Subcutaneous adipose tissue (tissue), 4 donors: Measurements from ENCODE around the gene ACOT11. TPM values are rescaled to one million over a fixed set of nuclear protein-coding genes. Genes with fewer than 3 reads are reported as not detected.

Source experiments
- total RNA-seq, 4 donors: library from RNA; depleted of rRNA; stranded (reverse); fragments of >200 nt; gene quantifications; one replicate each; pipeline ENCODE4 v1.1.0, GENCODE V29; 2016
- TF ChIP-seq, protein P1 (sequence below): fragments of 450-650 bp; IDR thresholded peaks from one replicate; pipeline ENCODE4 v1.5.1; 2016; ENCODE audit warnings: low read depth, mild to moderate bottlenecking, control low read depth, antibody characterized with exemption, moderate library complexity

ACOT11 gene
- total RNA-seq, 4 donors from 2014 or later: 1.3 to 6.6 (median 2.5) TPM

DNA sequence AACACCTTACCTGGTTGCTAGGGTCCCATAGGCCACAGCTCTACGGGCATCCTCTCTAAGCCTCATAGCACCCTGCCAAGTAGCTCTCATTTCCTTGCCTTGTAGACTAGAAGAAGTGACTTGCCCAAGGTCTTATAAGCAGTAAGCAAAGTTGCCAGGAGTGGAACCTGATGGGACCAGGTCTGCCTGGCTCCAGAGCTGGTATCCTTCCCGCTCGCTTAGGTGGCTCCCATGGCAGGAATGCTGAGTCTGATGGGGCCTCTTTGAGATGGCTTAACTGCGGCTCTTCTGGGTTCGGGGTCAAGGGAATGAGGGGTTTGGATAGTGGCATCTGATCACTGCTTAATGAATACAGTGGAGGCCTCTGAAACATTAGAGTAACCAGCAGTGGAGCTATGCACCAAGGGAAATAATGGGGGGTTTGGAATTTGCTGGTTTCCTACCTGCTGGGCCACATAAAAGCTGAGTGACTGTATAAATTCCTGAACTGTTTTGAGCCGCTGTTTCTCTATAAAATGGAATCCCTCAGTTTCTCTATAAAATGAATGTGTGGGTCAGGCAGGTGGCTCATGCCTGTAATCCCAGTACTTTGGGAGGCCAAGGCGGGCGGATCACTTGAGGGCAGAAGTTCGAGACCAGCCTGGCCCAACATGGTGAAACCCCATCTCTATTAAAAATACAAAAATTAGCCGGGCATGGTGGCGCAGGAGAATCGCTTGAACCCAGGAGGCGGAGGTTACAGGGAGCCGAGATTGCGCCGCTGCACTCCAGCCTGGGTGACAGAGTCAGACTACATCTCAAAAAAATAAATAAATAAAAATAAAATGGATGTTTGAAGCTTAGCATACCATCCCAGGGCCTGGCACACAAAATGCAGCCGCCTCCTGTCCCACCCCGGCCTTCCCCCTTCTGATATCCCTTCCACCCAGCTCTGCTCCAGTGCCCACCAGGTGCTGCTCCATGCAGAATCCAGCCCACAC lies 62.9 kb downstream of the ACOT11 start:
- TF ChIP-seq, protein P1, sequence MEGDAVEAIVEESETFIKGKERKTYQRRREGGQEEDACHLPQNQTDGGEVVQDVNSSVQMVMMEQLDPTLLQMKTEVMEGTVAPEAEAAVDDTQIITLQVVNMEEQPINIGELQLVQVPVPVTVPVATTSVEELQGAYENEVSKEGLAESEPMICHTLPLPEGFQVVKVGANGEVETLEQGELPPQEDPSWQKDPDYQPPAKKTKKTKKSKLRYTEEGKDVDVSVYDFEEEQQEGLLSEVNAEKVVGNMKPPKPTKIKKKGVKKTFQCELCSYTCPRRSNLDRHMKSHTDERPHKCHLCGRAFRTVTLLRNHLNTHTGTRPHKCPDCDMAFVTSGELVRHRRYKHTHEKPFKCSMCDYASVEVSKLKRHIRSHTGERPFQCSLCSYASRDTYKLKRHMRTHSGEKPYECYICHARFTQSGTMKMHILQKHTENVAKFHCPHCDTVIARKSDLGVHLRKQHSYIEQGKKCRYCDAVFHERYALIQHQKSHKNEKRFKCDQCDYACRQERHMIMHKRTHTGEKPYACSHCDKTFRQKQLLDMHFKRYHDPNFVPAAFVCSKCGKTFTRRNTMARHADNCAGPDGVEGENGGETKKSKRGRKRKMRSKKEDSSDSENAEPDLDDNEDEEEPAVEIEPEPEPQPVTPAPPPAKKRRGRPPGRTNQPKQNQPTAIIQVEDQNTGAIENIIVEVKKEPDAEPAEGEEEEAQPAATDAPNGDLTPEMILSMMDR: no peak

DNA sequence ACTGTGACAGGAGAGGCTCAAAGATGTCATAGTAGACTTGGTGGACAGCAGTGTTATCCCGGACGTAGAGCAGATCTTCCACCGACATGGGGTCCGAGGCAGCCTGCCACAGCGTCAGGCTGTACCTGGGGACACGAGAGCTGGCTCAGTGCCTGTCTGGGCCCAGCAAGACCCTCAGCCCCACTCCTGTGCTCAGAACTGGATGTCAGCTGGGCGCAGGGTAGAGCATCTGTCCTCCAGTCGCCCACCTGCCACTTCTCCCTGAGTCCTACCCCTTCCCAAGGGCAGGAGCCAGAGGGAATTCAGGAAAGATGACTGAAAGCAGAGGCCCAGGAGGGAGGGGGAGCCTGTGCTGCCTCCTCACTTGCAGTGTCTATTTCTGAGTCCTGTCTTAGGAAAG lies 63.6 kb downstream of the ACOT11 start:
- TF ChIP-seq, protein P1: no peak

DNA sequence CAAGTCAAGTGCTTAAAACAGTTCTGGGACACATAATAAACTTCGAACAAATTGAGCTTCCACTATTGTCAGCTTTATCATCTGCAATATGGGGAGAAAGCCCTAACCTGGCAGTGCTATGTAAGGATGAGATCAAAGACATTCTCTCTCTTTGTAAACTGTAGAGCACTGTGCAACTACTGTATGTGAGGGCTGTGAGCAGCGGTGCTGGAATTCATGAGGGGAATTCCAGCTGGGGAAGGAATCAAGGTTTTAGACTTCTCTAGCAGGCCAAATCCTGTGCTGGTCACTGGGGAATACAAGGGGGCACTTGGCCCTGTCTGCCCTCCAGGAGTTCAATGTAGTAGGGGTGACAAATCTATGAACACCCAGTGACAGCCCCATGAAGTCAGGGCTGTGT lies 66.0 kb downstream of the ACOT11 start:
- TF ChIP-seq, protein P1: no peak

DNA sequence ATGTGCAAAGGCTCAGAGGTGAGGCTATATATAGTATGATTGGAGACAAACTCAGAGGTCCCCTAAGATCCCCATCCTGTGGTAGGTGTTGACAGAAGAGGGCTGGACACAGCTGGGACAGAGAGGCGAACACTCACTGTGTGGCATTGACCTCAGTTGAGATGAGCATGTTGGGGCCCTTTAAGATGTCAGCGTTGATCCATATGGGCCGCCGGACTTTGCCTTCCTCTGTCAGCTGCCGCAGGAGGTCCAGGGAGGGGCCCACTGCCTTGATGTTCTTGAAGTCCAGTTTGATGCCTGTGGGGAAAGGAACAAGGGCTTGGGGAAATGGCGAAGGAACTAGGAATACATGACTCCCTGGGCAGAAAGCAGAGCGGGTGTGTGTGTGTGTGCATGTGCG lies 66.5 kb downstream of the ACOT11 start:
- TF ChIP-seq, protein P1: no peak

DNA sequence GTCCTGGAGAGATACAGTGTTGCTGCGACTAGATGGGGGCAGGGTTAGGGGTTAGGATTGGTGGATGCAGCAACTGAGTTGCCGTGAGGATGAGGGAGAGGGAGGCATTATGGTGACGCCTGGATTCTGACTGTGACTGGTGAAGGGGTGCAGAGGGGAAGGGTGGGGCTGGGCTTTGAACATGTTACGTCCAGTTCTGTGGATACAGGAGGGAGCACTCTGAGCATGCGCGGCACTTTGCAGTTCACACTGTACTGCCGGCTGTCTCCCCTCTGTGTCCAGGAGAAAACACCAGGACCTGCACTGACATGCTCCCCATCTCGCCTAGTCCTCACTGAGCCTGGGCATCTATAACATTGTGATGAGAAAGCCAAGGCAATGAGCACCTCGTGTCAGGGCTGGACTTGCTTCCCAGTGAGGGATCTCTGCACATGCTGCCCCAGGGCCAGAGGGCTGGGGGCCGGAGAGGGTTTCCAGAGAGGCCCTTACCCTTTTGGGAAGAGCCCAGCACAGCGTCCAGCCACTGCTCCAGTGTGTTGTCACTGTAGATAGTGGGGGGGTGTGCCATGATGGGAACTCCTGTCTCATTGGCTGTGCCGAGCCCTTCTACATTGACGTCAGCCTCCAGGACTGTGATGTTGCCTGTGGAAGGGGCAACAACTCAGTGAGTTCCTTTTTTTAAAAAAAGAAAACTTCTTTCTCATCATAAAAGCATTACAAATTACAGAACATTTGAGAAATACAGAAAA lies 67.7 kb downstream of the ACOT11 start:
- TF ChIP-seq, protein P1: no peak

DNA sequence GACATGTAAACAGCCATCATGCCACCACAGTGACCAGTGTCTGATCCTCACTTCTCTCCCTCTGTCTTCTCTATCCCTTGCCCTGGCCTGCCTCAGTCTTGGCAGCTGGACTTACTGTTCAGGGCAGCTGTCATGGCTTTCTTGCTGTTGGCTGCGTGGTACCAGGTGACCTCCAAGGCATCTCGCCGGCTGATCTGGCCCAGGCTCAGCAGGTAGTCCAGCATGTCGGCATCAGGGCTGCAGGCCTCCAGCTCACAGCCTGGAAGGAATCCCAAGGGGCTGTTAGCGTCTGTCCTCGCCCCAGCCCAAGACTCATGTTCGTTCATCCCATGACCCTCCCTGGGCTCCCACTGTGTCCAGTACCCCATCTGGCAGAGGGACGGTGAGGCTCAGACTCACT lies 71.7 kb downstream of the ACOT11 start:
- TF ChIP-seq, protein P1: no peak
